Left kidney (tissue), 2 donors: ENCODE measurements around the gene SRD5A3. TPM values are rescaled to one million over a fixed set of nuclear protein-coding genes. Genes with fewer than 3 reads are reported as not detected.

Experiments
- DNase-seq: peaks from one replicate; pipeline ENCODE4 v3.0.0-alpha.2; 2013
- polyA plus RNA-seq: library from polyadenylated mRNA; unstranded; fragments of 120-200 nt; gene quantifications from one replicate; pipeline ENCODE4 v1.2.1, GENCODE V29; 2013; ENCODE audit not compliant: insufficient read length

Gene SRD5A3
- polyA plus RNA-seq, 1 donor, result 18.0 TPM

DNA sequence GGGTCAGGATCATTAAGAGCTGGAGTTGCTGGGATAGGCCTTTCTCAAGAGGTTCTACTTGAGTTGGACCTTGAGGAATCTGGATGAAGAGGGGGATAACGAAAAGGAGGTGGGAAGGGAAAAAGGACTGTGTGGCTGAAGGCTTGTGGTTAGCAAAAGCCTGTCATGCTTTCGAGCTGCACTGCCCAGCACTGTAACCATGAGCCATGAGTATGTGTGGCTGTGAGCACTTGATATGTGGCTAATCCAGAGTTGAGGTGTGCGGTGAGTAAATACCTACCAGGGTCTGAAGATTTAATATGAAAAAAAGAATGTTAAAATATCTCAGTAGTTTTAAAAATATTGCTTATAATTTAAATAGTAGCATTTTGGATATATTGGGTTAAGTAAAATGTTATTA, 61.1 kb downstream of the SRD5A3 start:
- no peak for DNase-seq

DNA sequence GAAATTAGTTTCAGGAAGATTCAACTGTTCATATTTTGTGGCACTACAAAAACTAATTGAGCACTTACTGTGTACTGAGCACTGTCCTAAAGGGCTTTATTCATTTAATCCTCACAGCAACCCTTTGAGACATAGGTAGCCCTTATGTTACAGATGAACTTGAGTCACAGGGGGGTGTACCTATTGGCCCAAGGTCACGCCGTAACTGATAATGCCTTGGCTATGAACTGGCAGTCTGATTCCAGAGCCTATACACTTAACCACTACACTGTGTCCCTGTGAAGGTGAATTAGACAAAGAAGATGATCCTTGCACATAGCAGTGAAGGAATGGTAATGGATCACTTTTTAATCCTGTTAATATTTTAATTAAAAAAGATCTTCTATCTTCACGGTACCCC, 61.7 kb downstream of the SRD5A3 start:
- DNase-seq, result no peak

- DNase-seq, result no peak
These were observed 63.6 kb downstream of the SRD5A3 start for GRCh38 chr4:55409468-55410171.

DNA sequence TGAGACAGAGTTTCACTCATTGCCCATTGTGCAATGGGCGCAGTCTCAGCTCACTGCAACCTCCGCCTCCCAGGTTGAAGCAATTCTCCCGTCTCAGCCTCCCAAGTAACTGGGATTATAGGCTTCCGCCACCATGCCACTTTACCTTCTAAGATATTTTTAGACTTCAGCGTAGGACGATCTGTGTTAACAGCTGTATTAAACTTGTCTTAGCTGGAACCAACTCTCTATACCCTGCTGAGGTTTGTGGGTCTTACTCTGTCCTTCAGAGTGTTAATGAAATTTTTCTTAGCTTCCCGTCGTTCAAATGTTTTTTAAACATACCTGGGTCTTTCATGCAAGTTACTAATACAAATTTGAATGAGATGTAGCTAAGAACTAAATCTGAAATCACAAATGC, 64.4 kb downstream of the SRD5A3 start:
- DNase-seq, result no peak

DNA sequence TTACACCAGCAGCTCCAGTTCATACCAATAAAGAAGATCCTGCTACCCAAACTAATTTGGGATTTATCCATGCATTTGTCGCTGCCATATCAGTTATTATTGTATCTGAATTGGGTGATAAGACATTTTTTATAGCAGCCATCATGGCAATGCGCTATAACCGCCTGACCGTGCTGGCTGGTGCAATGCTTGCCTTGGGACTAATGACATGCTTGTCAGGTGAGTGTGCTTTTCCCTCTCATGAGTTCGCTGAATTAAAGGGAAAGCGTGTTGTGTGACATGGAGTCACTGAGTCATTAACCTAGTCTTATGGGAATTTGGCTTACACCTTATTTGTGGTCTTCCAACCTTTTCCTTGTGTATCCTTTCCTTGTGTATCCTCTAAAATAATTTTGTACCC, 65.6 kb downstream of the SRD5A3 start:
- no peak for DNase-seq

- DNase-seq, result no peak
These were observed 70.1 kb downstream of the SRD5A3 start for GRCh38 chr4:55416176-55416575.

Other genes with a start within 250 kb of the SRD5A3 start
- gene KDR, start 220.6 kb upstream of the SRD5A3 start, polyA plus RNA-seq, result 56.8 TPM
- gene TMEM165, start 49.7 kb downstream of the SRD5A3 start, polyA plus RNA-seq, result 101 TPM
- 25.4 TPM for gene CLOCK, start 200.7 kb downstream of the SRD5A3 start, polyA plus RNA-seq
- not detected for gene PDCL2, start 246.0 kb downstream of the SRD5A3 start, polyA plus RNA-seq